HG03558 (cell line): ENCODE measurements around the gene PTPN21.
"Not testable (repeated sequence)": the region's sequence is repeated elsewhere in the genome, so short reads cannot be mapped to it uniquely, and the experiment has no call there.

ENCODE experiments used
- ATAC-seq: cut with Tn5 transposase; IDR thresholded peaks from one replicate; pipeline ENCODE4 v1.9.1; 2021; ENCODE audit warnings: moderate number of reproducible peaks; ENCODE audit not compliant: unreplicated experiment; ENCODE audit errors: extremely low read depth

PTPN21 gene

GRCh38 chr14:88553886-88554456 lies 836 bp downstream of the PTPN21 start:
- no peak for ATAC-seq

- ATAC-seq = no peak
These were observed 1.9 kb downstream of the PTPN21 start for GRCh38 chr14:88552876-88553275.

GRCh38 chr14:88551980-88552431 lies 2.8 kb downstream of the PTPN21 start:
- no peak for ATAC-seq

GRCh38 chr14:88551094-88551870 lies 3.5 kb downstream of the PTPN21 start:
- no peak for ATAC-seq

GRCh38 chr14:88550078-88550477 lies 4.7 kb downstream of the PTPN21 start:
- no peak for ATAC-seq

- no peak for ATAC-seq
These were observed 7.4 kb downstream of the PTPN21 start for GRCh38 chr14:88547386-88547780.

GRCh38 chr14:88546621-88547385 lies 8.0 kb downstream of the PTPN21 start:
- ATAC-seq = no peak

GRCh38 chr14:88545256-88545655 lies 9.6 kb downstream of the PTPN21 start:
- ATAC-seq = no peak

- ATAC-seq = no peak
These were observed 11.7 kb downstream of the PTPN21 start for GRCh38 chr14:88542857-88543795.

- ATAC-seq = no peak
These were observed 13.5 kb downstream of the PTPN21 start for GRCh38 chr14:88541324-88541723.

- no peak for ATAC-seq
These were observed 19.0 kb downstream of the PTPN21 start for GRCh38 chr14:88535813-88536212.

- ATAC-seq = no peak
These were observed 19.7 kb downstream of the PTPN21 start for GRCh38 chr14:88535149-88535548.

- ATAC-seq = no peak
These were observed 21.7 kb downstream of the PTPN21 start for GRCh38 chr14:88533064-88533602.

GRCh38 chr14:88529889-88530288 lies 24.9 kb downstream of the PTPN21 start:
- ATAC-seq = not testable (repeated sequence)

- no peak for ATAC-seq
These were observed 32.4 kb downstream of the PTPN21 start for GRCh38 chr14:88522393-88522792.

- ATAC-seq = no peak
These were observed 33.0 kb downstream of the PTPN21 start for GRCh38 chr14:88521818-88522217.

- no peak for ATAC-seq
These were observed 34.9 kb downstream of the PTPN21 start for GRCh38 chr14:88519907-88520306.

- ATAC-seq = no peak
These were observed 36.0 kb downstream of the PTPN21 start for GRCh38 chr14:88518592-88519512.

- ATAC-seq = no peak
These were observed 37.9 kb downstream of the PTPN21 start for GRCh38 chr14:88516861-88517357.
